GM19455 (cell line): ENCODE data around the gene MINDY4B.
"Not testable (repeated sequence)": the region's sequence is repeated elsewhere in the genome, so short reads cannot be mapped to it uniquely, and the experiment has no call there.

Source experiments
- ATAC-seq: cut with Tn5 transposase; IDR thresholded peaks from one replicate; pipeline ENCODE4 v1.9.1; 2021; ENCODE audit not compliant: unreplicated experiment

Gene MINDY4B

GRCh38 chr3:150899141-150899540 lies 6.1 kb downstream of the MINDY4B start:
- no peak for ATAC-seq

GRCh38 chr3:150898046-150898754 lies 7.0 kb downstream of the MINDY4B start:
- no peak for ATAC-seq

GRCh38 chr3:150897592-150897991 lies 7.6 kb downstream of the MINDY4B start:
- ATAC-seq: no peak

- no peak for ATAC-seq
Measured at GRCh38 chr3:150890831-150891230, 14.4 kb downstream of the MINDY4B start.

- no peak for ATAC-seq
Measured at GRCh38 chr3:150890295-150890694, 14.9 kb downstream of the MINDY4B start.

GRCh38 chr3:150889106-150889505 lies 16.1 kb downstream of the MINDY4B start:
- no peak for ATAC-seq

- no peak for ATAC-seq
Measured at GRCh38 chr3:150887031-150887430, 18.2 kb downstream of the MINDY4B start.

GRCh38 chr3:150885535-150885934 lies 19.7 kb downstream of the MINDY4B start:
- ATAC-seq: no peak

- no peak for ATAC-seq
Measured at GRCh38 chr3:150878996-150879575, 26.2 kb downstream of the MINDY4B start.

GRCh38 chr3:150878290-150878689 lies 26.9 kb downstream of the MINDY4B start:
- ATAC-seq: no peak

GRCh38 chr3:150877303-150877702 lies 27.9 kb downstream of the MINDY4B start:
- no peak for ATAC-seq

- ATAC-seq: no peak
Measured at GRCh38 chr3:150876611-150877265, 28.5 kb downstream of the MINDY4B start.

- ATAC-seq: peak; percentile 89
Measured at GRCh38 chr3:150875548-150875947, 29.7 kb downstream of the MINDY4B start.

GRCh38 chr3:150874666-150875219 lies 30.5 kb downstream of the MINDY4B start:
- ATAC-seq: no peak

GRCh38 chr3:150871192-150871591 lies 34.0 kb downstream of the MINDY4B start:
- ATAC-seq: no peak

GRCh38 chr3:150870406-150870805 lies 34.8 kb downstream of the MINDY4B start:
- ATAC-seq: no peak

GRCh38 chr3:150868282-150868681 lies 37.0 kb downstream of the MINDY4B start:
- no peak for ATAC-seq

GRCh38 chr3:150867434-150867833 lies 37.8 kb downstream of the MINDY4B start:
- no peak for ATAC-seq

GRCh38 chr3:150863921-150864320 lies 41.3 kb downstream of the MINDY4B start:
- ATAC-seq: not testable (repeated sequence)

GRCh38 chr3:150861851-150862250 lies 43.4 kb downstream of the MINDY4B start:
- no peak for ATAC-seq

- ATAC-seq: not testable (repeated sequence)
Measured at GRCh38 chr3:150857936-150858335, 47.3 kb downstream of the MINDY4B start.

- ATAC-seq: no peak
Measured at GRCh38 chr3:150850191-150850590, 55.0 kb downstream of the MINDY4B start.
